ENCODE measurements around the gene AMY2B.
"Not testable (repeated sequence)": the region's sequence is repeated elsewhere in the genome, so short reads cannot be mapped to it uniquely, and the experiment has no call there.

Gene AMY2B

GRCh38 chr1:103576065-103576464 lies 4.7 kb downstream of the AMY2B start:
- Mint-ChIP-seq H3K36me3 (peaks cover 23% of the 10 kb centered on the region), H3K9me3 (ENCODE audit: low read depth) (no peaks in the 10 kb centered on the region), H3K27ac (no peak overlapping the region), H3K4me3 (no peak overlapping the region), H3K27me3 (no peaks in the 10 kb centered on the region), H3K4me1 (ENCODE audit: low read depth) (no peaks in the 10 kb centered on the region)

- H3K27ac Mint-ChIP-seq; H3K4me1 Mint-ChIP-seq (ENCODE audit: low read depth); H3K27me3 Mint-ChIP-seq; H3K9me3 Mint-ChIP-seq (ENCODE audit: low read depth); H3K4me3 Mint-ChIP-seq: not testable (repeated sequence)
- peaks cover 23% of the 10 kb centered on the region for H3K36me3 Mint-ChIP-seq
Observed at GRCh38 chr1:103576784-103577183, 5.4 kb downstream of the AMY2B start.

- peaks cover 9% of the 10 kb centered on the region for H3K36me3 Mint-ChIP-seq
- no peaks in the 10 kb centered on the region for H3K27me3 Mint-ChIP-seq
- no peak overlapping the region for H3K4me3 Mint-ChIP-seq
- H3K9me3 Mint-ChIP-seq (ENCODE audit: low read depth) = peaks cover 3% of the 10 kb centered on the region
- no peaks in the 10 kb centered on the region for H3K4me1 Mint-ChIP-seq (ENCODE audit: low read depth)
- no peak overlapping the region for H3K27ac Mint-ChIP-seq
Observed at GRCh38 chr1:103582464-103582863, 11.1 kb downstream of the AMY2B start.

GRCh38 chr1:103583887-103584286 lies 12.5 kb downstream of the AMY2B start:
- no peaks in the 10 kb centered on the region for H3K4me1 Mint-ChIP-seq (ENCODE audit: low read depth)
- H3K27me3 Mint-ChIP-seq = no peaks in the 10 kb centered on the region

GRCh38 chr1:103584537-103584936 lies 13.1 kb downstream of the AMY2B start:
- Mint-ChIP-seq H3K4me3 (no peak overlapping the region), H3K27ac (no peak overlapping the region), H3K4me1 (ENCODE audit: low read depth) (no peaks in the 10 kb centered on the region), H3K9me3 (ENCODE audit: low read depth) (peaks cover 3% of the 10 kb centered on the region), H3K27me3 (no peaks in the 10 kb centered on the region), H3K36me3 (peaks cover 5% of the 10 kb centered on the region)

More at GRCh38 chr1:103583887-103584286, 12.5 kb downstream of the AMY2B start:
- Mint-ChIP-seq H3K9me3 (ENCODE audit: low read depth) (peaks cover 3% of the 10 kb centered on the region), H3K36me3 (peaks cover 4% of the 10 kb centered on the region), H3K4me3 (no peak overlapping the region), H3K27ac (no peak overlapping the region)

- not testable (repeated sequence) for H3K27me3 Mint-ChIP-seq; H3K4me3 Mint-ChIP-seq; H3K36me3 Mint-ChIP-seq; H3K4me1 Mint-ChIP-seq (ENCODE audit: low read depth); H3K9me3 Mint-ChIP-seq (ENCODE audit: low read depth); H3K27ac Mint-ChIP-seq
Observed at GRCh38 chr1:103602740-103603139, 31.4 kb downstream of the AMY2B start.

- H3K36me3 Mint-ChIP-seq = no peaks in the 10 kb centered on the region
- no peaks in the 10 kb centered on the region for H3K9me3 Mint-ChIP-seq (ENCODE audit: low read depth)
- H3K4me1 Mint-ChIP-seq (ENCODE audit: low read depth) = no peaks in the 10 kb centered on the region
- no peak overlapping the region for H3K27ac Mint-ChIP-seq
- H3K4me3 Mint-ChIP-seq = no peak overlapping the region
- no peaks in the 10 kb centered on the region for H3K27me3 Mint-ChIP-seq
Observed at GRCh38 chr1:103616362-103616761, 45.0 kb downstream of the AMY2B start.

- H3K4me1 Mint-ChIP-seq (ENCODE audit: low read depth); H3K27ac Mint-ChIP-seq; H3K27me3 Mint-ChIP-seq; H3K4me3 Mint-ChIP-seq; H3K36me3 Mint-ChIP-seq; H3K9me3 Mint-ChIP-seq (ENCODE audit: low read depth): not testable (repeated sequence)
Observed at GRCh38 chr1:103616994-103617477, 45.6 kb downstream of the AMY2B start, which contains the start of gene AMY2A. Gene AMY2A, plus strand, starts transcription at chr1:103617427. Its CDS starts 14 bp downstream, at chr1:103617441.

- not testable (repeated sequence) for H3K36me3 Mint-ChIP-seq; H3K9me3 Mint-ChIP-seq (ENCODE audit: low read depth); H3K27me3 Mint-ChIP-seq; H3K4me3 Mint-ChIP-seq; H3K4me1 Mint-ChIP-seq (ENCODE audit: low read depth); H3K27ac Mint-ChIP-seq
Observed at GRCh38 chr1:103627436-103627835, 56.0 kb downstream of the AMY2B start.
